ENCODE results near the gene ABCA13.
"Not testable (repeated sequence)": the region's sequence is repeated elsewhere in the genome, so short reads cannot be mapped to it uniquely, and the experiment has no call there.

Gene ABCA13, protein sequence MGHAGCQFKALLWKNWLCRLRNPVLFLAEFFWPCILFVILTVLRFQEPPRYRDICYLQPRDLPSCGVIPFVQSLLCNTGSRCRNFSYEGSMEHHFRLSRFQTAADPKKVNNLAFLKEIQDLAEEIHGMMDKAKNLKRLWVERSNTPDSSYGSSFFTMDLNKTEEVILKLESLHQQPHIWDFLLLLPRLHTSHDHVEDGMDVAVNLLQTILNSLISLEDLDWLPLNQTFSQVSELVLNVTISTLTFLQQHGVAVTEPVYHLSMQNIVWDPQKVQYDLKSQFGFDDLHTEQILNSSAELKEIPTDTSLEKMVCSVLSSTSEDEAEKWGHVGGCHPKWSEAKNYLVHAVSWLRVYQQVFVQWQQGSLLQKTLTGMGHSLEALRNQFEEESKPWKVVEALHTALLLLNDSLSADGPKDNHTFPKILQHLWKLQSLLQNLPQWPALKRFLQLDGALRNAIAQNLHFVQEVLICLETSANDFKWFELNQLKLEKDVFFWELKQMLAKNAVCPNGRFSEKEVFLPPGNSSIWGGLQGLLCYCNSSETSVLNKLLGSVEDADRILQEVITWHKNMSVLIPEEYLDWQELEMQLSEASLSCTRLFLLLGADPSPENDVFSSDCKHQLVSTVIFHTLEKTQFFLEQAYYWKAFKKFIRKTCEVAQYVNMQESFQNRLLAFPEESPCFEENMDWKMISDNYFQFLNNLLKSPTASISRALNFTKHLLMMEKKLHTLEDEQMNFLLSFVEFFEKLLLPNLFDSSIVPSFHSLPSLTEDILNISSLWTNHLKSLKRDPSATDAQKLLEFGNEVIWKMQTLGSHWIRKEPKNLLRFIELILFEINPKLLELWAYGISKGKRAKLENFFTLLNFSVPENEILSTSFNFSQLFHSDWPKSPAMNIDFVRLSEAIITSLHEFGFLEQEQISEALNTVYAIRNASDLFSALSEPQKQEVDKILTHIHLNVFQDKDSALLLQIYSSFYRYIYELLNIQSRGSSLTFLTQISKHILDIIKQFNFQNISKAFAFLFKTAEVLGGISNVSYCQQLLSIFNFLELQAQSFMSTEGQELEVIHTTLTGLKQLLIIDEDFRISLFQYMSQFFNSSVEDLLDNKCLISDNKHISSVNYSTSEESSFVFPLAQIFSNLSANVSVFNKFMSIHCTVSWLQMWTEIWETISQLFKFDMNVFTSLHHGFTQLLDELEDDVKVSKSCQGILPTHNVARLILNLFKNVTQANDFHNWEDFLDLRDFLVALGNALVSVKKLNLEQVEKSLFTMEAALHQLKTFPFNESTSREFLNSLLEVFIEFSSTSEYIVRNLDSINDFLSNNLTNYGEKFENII (N-terminal part only)

GRCh38 chr7:48171202-48171601, at the start of gene ABCA13:
TSS of gene ABCA13 (plus strand) at chr7:48171458. CDS start at chr7:48171484, 26 bp downstream.
- no peak for DNase-seq

- no peak for DNase-seq
These were observed 45.2 kb upstream of the ABCA13 start for GRCh38 chr7:48126037-48126436.

DNA sequence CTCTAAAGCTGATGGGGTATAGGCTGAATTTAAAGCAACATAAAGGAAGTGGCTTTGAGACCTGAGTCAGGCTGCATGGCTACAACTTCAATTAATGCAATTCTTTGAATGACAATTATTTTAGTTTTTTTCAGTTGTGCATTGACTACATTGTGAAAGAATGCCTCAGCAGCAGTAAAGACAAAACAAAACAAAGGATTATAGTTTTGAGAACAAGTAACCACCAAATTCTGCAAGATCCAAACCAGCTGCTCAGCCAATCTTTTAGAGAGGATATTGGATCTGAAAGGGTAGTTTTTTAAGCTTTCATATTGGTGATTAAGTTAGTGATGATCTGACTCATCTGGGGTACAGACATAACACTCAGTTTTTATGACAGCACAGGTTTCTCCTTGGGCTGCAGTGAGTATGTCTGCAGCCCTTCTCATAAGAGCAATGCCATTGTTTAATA, 40.6 kb upstream of the ABCA13 start:
- DNase-seq, result no peak

- DNase-seq, result no peak
These were observed 38.5 kb upstream of the ABCA13 start for GRCh38 chr7:48132792-48133191.

GRCh38 chr7:48139459-48139858, 31.8 kb upstream of the ABCA13 start:
- DNase-seq, result no peak

DNA sequence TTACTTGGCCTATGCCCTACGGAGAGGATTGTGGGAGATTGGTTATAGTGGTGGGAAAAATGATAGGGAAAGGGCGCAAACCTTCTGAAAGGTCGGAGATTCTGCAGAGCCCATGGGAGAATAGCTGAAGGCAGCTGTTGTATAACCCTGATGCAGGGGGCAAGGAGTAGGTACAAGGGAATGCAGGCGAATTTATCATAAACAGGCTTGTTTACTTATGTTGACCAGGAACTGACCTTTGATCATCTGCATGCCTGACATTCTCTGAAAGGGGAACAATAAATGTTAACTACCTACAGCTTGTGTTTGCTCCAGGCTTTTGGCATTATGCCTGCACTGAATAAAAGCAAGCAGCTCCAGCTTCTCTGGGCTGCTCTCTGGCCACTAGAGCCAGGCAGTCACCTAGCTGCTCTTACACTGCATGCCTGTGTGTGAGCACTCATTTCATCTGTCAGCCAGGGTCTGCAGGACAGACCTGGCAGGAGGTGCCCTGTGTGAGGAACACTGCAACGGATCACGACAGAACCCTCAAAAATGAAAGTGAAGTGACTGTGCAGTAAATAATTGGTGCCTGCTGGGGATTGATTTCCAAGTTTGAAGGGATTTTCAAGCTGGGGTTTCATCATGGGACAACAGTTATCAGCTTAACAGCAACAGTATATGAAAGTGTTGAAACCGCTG, 31.1 kb upstream of the ABCA13 start:
- no peak for DNase-seq

DNA sequence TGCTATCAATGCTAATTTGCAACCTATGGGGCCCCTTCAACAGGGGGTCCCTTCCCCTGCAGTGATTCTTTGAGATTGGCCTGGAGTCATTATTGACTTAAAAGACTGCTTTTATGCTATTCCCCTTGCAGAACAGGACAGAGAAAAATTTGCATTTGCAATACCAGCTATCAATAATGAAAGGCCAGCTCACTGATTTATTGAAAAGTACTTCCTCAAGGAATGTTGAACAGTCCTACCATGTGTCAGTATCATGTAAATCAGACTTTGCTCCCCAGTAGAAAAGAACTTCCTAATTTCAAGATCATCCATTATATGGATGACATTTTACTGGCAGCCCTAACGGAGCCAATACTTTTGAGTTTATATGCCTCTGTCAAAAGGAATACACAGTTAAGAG, 29.7 kb upstream of the ABCA13 start:
- DNase-seq, result no peak

GRCh38 chr7:48144291-48144768, 26.9 kb upstream of the ABCA13 start:
- DNase-seq, result no peak

GRCh38 chr7:48147078-48147591, 24.1 kb upstream of the ABCA13 start:
- no peak for DNase-seq

DNA sequence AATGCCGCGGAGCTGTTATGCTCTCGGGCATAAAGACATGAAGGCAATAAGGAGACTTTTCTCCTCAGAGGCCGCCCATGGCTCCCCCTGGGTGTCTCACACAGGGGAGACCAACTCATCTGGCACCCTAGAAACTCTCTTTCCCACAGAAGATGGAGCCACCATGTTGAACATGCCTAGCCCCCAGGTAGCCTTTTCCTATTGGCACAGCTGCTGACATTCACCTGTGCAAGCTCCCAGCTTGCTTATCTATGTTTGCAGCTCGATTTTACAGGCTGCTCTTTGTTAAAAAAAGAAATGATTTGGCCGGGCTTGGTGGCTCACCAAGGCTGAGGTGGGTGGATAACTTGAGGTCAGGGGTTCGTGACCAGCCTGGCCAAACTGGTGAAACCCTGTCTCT, 23.6 kb upstream of the ABCA13 start:
- not testable (repeated sequence) for DNase-seq

GRCh38 chr7:48148311-48148710, 22.9 kb upstream of the ABCA13 start:
- DNase-seq, result no peak

DNA sequence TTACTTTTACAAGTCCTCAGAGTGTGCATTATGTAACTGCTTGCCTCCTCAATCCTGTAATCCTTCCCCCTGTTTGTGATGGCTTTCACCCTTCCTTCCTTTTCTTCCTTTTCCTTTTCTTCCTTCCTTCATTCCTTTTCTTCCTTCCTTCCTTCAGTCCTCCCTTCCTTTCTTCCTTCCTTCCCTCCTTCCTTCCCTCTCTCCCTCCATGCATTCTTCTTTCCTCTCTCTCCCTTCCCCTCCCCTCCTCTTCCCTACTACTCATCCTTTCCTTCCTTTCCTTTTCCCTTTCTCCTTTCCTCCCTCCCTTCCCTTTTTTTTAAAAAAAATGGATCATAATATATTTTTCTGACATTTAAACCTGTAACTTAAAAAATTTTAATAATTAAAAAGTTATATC, 22.2 kb upstream of the ABCA13 start:
- DNase-seq, result no peak

DNA sequence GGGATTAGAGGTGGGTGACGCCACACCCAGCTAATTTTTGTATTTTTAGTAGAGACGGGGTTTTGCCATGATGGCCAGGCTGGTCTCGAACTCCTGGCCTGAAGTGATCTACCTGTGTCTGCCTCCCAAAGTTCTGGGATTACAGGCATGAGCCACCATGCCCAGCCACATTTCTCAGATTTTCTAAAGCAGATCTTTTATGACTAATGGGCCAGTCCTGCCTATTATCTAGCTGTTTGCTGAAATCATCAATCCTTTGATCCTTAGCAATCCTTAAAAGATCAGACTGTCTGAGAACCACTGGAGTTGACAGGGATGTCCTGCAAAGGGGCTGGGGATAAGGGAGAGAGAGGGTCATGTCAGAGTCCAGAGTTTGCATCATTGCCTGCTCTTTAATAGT, 21.2 kb upstream of the ABCA13 start:
- DNase-seq, result no peak

DNA sequence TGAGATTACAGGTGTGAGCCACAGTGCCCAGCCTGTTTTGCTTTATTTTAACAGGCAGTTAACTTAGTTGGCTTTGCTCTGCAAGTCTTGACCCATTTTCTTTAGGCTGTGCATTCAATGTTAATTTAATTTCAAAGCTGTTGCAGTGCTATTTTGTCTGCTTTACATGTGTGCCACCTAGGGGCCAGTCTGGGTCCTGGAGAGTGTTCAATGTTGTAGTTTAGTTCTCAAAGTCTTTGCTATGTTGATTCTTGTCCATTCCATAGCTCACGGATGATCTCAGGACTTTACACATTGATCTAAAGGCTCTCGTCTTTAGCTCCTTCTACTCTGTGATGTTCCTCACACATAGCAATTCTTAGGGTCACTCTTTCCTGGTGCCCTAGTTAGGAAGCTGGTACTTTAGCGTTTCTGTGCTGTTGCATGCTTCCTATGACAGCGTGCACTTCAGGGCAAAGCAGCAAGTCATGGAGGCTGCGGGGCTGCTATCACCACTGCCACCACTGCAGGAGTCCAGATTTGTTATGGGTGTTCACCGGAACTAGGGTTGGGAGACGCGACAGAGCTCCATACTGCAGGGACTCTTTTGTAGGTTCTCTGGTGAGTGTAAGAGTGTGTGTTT, 16.4 kb upstream of the ABCA13 start:
- DNase-seq, result no peak

DNA sequence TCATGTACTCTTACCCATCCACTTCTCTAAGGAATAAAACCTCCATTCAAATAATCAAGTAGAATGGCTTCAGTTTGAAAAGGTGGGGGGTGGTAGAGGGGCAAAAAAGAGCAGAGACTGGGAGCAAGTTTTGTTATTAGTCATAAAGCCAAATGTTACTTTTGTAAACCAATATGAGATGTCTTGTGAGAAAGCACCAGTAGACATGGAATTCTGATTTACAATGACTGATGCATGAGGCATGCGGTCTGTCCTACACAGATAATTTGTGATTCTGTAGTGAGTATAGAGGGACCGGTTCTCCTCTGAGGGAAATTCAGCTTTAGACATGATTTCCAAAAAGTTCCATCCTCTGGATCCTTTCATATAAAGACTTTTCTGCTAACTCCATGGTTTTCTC, 12.9 kb upstream of the ABCA13 start:
- DNase-seq, result no peak

GRCh38 chr7:48161407-48162125, 9.7 kb upstream of the ABCA13 start:
- DNase-seq, result no peak

DNA sequence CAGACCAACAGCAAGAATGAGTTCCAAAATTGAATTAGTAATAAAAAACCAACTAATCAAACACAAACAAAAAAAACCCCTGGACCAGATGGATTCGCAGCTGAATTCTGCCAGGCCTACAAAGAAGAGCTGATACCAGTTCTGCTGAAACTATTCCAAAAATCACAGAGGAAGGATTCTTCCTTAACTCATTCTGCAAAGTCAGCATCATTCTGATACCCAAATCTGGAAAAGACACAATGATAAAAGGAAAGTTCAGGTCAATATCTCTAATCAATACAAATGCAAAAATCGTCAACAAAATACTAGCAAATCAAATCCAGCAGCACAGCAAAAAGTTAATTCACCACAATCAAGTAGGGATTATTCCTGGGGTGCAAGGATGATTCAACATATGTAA, 6.1 kb upstream of the ABCA13 start:
- no peak for DNase-seq

DNA sequence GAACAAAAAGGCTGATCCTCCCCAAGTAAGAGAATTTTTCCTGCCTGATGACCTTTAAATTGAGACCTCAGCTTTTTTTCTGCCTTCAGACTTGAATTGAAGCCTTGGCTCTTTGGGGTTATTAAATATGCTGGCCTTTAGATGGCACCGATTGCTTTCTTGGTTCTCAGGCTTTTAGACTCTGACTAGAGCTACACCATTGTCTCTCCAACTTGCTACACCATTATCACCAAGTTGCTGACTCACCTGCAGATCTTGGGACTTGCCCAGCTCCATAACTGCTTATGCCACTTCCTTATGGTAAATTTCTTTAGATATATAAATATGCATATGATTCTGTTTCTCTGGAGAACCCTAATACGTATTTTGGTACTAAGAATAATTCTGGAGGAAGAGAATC, 3.1 kb upstream of the ABCA13 start:
- no peak for DNase-seq

DNA sequence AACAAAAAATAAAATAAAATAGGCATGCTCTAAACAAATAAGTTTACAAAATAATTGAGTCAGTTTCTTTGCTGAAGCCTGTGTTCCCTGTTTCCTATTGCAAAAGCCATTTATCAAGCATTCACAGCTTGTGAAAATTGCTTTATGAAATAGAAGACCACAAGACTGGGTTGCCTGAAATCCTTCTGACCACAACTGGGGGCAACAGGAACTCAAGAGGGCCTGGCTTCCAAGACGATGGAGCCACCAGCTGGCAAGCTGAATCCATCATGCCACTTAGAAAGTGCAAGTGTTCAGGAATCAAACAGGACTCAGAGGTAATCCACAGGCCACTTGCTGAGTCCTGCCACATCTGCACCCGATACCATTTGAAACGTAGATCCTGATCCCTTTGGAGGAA, 752 bp upstream of the ABCA13 start:
- no peak for DNase-seq

GRCh38 chr7:48173313-48173712, 2.1 kb downstream of the ABCA13 start:
- no peak for DNase-seq
